ENCODE measurements around the gene GABRR1.

GRCh38 chr6:89133981-89134380, 83.2 kb downstream of the GABRR1 start:
- no peak for TF ChIP-seq POLR2A (IDR thresholded peaks at IDR 0.05)
- no peak for TF ChIP-seq CTCF (IDR thresholded peaks at IDR 0.05)

Measured in vagina (tissue), 2 donors.